Measurements from ENCODE around the gene ETNK2.

Gene ETNK2

GRCh38 chr1:204176049-204176448 is 24.2 kb upstream of the ETNK2 start:
- no peak for DNase-seq (ENCODE audit: low read depth in 2 of 2)

DNA sequence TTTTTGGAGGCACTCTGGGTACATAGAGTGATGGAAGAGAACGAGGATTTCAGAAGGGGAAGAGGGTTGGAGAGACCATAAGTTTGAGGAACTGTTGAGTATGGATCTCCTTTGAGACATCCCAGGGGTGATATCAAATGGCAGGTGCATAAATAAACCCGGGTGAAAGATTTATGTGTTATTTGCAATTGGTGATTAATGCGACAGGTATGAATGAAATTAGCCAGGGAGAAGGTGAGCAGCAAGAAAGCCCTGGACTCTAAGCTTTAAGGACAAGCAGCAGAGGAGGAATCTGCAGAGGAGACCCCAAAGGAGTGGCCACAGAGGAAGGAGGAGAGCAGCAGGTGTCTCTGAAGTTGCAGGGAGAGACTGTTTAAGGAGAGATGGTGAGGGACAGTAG is 23.1 kb upstream of the ETNK2 start:
- DNase-seq (ENCODE audit: low read depth in 2 of 2): no peak

DNA sequence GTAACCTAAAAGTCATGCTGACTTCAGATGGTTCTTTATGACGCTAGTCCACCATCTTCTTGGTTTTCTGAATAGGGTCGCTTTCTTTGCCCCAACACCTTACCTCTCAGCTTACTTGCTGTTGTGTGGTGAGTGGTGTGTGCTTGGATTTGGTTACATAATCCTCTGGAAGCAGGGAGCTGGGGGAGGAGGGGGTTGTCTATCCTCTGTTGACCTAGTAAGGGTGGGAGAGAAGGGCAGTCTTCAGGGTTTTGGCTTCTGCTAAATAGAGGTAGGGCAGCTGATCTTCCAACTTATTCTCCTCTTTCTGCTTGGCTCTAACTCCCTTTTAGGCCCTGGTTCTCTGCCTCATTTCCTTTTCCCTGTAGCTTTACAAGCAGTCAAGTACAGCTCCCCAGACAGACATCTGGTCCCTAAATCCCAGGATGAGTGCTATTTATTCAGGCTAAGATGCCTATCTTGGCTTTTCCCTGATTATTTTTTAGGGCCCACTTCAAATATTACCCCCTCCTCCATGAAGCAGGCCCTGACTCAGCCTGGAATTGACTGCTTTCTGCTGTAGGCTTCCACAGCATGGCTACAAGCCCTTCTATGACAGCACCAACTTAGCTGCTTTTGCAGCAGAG is 20.7 kb upstream of the ETNK2 start:
- DNase-seq (ENCODE audit: low read depth in 2 of 2): no peak

DNA sequence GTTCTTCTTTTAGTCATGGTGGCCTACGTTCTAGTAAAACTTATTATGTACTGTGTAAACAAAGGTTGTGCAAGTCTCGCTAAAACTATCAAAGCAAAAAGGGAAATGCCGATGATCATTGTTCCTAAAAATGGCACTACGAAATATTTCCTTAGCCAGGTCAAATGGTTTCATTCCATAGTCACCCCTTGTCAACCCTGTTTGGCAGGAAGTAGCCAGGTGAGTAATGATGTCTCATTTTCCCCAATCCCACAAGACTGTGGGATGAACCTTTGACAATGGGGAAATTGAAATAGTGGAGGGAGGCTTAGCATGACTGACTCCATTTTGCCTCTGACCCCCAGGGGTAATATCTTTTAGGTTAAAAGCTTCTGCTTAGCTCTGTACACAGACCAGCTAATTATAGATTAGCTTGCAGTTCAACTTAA is 19.9 kb upstream of the ETNK2 start:
- DNase-seq (ENCODE audit: low read depth in 2 of 2): no peak

DNA sequence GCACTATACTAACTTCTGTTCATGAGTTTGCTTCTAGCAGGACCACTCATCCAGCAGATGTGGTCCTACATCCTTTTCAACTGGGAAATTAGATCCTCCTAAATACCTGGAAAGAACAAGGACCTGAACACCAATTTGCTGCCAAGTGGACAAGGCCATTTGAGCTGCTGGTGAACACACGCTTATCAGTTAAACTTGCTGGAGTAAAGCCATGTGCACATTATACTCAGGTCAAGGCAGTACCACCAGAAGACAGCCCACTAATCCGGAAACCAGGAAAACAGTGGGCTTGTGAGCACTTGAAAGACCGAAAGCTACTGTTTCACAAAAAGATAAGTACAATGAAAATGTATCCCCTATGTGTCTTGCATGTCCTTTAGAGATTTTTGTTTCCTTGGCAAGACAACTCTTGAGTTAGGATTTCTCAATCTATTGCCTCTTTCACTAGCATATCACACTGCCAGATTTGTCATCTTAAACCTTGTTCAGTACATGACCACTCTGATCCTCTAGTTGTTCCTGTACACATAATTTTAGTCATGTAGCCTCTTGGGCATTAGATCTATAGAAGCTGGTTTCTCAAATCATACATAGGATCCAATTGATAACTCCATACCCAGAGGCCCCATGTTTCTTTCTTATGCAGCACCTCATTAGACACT is 18.8 kb upstream of the ETNK2 start:
- no peak for DNase-seq (ENCODE audit: low read depth in 2 of 2)

GRCh38 chr1:204169858-204170257 is 18.0 kb upstream of the ETNK2 start:
- DNase-seq (ENCODE audit: low read depth in 2 of 2): no peak

- DNase-seq (ENCODE audit: low read depth in 2 of 2): no peak
Measured at GRCh38 chr1:204167730-204168129, 15.9 kb upstream of the ETNK2 start.

DNA sequence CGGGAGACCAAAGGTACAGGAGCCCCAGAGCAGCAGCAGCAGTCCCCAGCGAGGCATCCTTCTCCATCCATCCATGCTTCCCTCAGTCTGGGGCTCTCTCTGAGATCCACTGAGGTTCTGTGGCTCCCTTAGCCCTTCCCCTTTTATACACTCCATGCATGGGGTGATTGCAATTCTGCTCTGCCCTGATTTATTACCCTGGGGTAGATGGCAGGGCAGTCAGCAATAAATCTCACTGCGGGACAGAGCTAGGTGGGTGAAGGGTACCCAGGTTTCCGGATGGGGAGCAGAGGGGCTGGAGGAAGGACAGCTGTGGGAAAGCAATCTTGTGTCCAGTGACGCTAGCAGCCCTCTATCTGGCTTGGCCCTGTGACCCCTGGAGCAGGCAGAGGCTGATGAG is 14.4 kb upstream of the ETNK2 start, which contains the start of gene REN:
REN (minus strand) TSS at position 119 of the 400 bp plus-strand sequence; CDS start at position 75, 44 bp downstream.
- DNase-seq (ENCODE audit: low read depth in 2 of 2): no peak

DNA sequence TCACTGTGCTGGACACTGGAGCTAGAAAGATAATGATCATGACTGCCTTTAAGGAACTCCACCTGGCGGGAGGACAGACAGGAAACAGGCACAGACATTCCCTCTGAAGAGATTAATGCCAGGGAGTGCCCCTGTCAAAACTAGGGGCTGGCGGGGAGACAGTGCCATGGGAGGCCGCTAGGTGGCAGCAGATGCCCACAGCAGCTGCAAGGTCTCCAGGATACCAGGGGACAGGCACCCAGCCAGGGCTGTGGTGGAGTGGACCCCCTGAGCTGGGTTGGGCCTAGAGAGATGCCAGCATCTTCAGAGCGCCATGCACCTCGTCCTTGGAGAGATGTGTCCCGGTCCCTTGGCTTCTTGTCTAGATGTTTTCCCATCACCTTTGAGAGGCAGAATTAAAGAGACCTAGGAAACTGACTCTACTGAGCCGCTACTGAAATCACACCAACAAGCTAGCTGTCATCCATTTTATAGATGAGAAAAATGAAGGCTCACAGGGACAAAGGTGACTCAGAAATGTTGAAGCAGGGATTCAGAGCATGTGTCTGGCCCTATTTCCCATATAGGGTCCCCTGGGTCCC is 10.7 kb upstream of the ETNK2 start:
- DNase-seq (ENCODE audit: low read depth in 2 of 2): peak; percentile 65 to 71

- DNase-seq (ENCODE audit: low read depth in 2 of 2): no peak
Measured at GRCh38 chr1:204161609-204162493, 10.0 kb upstream of the ETNK2 start.

- no peak for DNase-seq (ENCODE audit: low read depth in 2 of 2)
Measured at GRCh38 chr1:204157962-204158361, 6.1 kb upstream of the ETNK2 start.

GRCh38 chr1:204155881-204156280 is 4.0 kb upstream of the ETNK2 start:
- DNase-seq (ENCODE audit: low read depth in 2 of 2): no peak

DNA sequence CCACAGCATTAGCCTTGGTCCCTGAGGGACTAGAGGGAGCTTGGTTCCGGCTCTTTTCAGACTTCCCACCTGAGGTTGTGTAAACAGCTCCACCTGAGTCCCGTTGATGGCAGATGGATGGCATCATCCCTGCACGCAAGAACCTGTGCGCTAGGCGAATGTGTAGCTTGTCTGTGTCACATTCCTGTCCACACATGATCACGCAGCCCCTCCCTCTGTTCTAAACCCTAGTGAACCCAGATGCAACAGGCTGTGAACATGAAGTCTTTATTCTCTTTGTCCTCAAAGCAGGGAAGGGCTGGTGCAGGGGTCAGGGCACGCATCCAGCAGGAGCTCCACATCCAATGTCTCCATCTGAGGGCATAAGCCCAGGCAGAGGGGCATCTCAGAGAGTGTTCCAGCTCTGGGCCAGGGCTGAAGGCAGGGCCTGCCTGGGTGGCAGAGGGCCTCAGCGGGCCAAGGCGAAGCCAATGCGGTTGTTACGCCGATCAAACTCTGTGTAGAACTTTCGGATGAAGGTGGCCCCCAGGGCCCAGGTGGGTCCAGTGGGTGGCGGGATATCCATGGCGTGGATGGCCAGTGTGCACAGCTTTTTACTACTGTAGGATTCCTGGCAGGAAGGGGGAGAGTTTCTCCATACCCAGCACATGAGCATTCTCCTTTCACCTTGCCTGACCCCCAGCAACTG is 2.9 kb upstream of the ETNK2 start:
- no peak for DNase-seq (ENCODE audit: low read depth in 2 of 2)

GRCh38 chr1:204153667-204154066 is 1.8 kb upstream of the ETNK2 start:
- no peak for DNase-seq (ENCODE audit: low read depth in 2 of 2)

- no peak for DNase-seq (ENCODE audit: low read depth in 2 of 2)
Measured at GRCh38 chr1:204152310-204153044, 633 bp upstream of the ETNK2 start.

DNA sequence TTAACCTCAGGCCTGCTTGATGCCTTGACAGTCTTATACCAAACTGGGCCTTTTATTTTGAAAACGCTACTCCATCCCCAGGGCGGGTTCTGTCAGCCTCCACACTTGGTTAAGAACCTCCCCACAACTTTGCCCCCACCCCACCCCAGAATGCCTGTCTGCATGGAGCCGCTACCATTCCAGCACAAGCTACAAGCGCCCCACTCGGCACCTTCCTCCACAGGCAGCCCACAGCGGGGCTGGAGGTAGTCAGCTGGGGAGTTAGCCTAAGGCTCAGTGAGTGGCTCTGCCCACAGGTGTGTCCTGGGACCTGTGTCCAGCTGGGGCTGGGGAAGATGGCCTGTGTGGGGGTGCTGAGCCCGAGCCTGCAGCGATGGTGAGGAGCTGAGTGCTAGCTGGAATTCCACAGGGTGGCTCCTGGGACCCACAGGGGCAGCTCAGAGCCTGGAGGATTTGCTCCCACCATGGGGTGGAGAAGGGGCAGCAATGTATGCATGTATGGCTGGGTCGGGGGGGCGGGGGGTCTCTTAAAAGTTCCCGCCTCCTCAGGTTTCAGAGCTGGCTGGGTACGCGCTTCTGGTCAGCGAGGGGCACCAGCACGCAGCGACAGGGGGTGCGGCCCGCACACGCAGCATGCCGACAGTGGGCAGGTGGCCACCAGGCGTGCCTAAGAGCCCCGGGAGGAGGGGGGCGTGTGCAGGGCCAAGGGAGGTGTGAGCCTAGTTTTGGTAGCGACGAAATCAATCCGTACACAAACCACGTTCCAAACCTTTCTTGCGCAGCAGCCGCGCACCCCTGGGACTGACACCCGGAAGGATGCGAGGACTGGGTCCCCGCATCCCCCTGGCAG is 917 bp downstream of the ETNK2 start:
- no peak for DNase-seq (ENCODE audit: low read depth in 2 of 2)

DNA sequence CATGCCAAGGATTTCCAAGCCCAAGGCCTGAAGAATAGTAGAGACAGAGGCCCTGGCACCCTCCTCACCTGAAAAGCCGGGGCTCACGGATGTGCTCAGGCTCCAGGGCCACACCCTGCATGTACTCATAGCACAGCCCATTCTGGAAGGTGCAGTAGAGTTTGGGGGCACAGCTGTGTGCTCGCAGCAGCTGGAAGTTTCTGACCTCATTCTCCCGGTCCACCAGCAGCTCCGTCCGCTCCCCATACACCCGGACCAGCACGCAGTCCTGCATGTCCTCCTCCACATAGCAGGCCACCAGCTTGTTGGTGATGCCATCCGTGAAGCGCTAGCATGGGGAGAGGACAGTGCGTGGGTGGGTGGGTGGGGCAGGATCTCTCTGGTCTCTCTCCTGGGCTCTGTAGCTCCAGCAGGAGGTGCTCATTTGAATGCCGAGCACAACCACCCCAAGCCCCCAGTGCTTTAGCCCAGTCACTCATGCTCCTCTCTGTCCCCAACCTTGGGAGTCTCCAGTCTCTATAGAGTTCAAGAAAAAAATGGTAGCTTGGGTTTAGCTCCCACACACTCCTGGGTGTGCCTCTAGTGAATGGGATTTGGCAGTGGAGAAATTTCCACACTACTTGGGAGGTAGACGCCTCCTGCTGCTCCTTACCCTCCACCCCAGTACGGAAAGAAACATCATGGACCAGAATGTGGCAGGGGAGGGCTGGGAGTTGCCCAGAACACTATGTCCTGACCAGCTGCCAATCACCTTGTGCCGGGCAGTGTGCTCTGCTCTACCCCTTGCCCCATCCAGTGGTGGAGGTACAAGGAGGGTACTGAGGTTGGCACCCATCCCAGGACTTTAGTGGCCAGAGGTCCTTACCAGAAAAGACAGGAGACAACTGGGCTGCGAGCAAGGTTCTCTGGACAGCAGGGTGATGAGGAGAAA is 1.9 kb downstream of the ETNK2 start:
- DNase-seq (ENCODE audit: low read depth in 2 of 2): no peak

DNA sequence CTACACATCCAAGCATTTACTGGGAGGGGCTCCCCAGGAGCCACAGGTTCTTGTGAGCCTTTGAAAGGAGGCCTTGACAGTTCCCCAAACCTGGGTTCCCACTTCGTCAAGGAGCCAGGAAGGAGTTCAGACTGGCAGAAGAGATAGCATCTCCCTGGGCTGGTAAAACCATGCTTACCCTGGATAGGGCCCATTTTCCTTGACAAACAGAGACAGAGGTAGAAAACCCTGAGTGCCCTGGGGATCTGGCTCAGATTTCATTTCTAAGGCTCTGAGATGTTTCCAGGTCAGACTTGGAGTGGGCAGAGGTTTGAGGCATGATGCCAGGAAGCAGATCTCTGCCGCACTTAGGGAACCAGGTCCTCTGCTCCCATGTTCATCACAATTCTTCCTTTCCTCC is 2.7 kb downstream of the ETNK2 start:
- no peak for DNase-seq (ENCODE audit: low read depth in 2 of 2)

Measured in stimulated activated CD4-positive, alpha-beta T cell treated with anti-CD3 and anti-CD28 coated beads, Interleukin-4, amount 100 ng/mL, for 48 hours (primary cell).